Retinal pigment epithelial cell (primary cell): ENCODE measurements around the gene WWTR1.

ENCODE experiments used
- DNase-seq: peaks from one replicate; pipeline ENCODE4 v3.0.0-alpha.2; 2010; ENCODE audit warnings: low read depth
- H3K4me3 ChIP-seq: 2 replicates; pipeline ENCODE4 v1.5.1; 2011; ENCODE audit warnings: mild to moderate bottlenecking, low read length, control low read depth, moderate library complexity
- TF ChIP-seq, protein P1 (sequence below): conservative IDR thresholded peaks from 2 replicates; pipeline ENCODE4 v1.5.1; 2011; ENCODE audit warnings: low read depth, low read length, control low read depth, inconsistent platforms

Gene WWTR1

DNA sequence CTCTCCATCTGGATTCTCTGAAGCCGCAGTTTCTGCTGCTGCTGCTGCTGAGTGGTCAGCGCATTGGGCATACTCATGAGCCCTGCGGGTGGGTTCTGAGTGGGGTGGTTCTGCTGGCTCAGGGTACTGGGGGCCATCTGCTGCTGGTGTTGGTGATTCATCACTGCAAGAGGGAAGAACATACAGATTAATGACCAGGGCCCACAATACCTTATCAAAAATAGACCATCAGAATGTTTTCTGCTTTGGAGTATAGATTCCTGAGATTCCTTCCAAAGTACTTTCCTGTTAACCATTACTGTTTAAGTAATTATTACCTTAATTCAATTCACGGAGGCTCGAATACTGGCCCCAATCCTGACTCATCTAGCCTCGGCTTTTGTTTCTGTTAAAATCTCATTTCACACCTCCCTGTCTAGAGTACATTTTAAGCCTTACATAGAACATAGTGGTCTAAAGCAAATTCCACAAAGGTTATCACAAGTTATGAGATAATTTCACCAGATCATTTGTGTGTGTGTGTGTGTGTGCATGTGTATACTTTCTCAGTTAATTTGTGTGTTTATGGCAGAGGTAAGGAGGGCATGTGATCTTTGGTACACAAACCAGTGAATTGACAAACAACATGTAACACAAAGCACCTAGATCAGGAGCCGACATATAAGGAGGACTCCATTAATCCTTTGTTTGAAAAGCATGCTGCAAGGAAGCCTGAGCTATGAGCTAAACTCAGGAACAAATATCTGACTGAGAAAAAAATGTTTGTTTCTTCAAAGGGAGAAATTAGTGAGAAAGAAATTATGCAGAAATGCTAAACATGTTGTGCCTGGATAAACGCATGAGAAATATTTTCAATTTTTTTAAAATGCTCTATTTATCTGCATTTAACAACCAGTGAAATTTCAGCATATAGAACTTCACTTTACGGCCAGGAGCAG lies 115.2 kb downstream of the WWTR1 start:
- no peak for DNase-seq
- H3K4me3 ChIP-seq = no peak overlapping the region
- TF ChIP-seq, protein P1, sequence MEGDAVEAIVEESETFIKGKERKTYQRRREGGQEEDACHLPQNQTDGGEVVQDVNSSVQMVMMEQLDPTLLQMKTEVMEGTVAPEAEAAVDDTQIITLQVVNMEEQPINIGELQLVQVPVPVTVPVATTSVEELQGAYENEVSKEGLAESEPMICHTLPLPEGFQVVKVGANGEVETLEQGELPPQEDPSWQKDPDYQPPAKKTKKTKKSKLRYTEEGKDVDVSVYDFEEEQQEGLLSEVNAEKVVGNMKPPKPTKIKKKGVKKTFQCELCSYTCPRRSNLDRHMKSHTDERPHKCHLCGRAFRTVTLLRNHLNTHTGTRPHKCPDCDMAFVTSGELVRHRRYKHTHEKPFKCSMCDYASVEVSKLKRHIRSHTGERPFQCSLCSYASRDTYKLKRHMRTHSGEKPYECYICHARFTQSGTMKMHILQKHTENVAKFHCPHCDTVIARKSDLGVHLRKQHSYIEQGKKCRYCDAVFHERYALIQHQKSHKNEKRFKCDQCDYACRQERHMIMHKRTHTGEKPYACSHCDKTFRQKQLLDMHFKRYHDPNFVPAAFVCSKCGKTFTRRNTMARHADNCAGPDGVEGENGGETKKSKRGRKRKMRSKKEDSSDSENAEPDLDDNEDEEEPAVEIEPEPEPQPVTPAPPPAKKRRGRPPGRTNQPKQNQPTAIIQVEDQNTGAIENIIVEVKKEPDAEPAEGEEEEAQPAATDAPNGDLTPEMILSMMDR = no peak

DNA sequence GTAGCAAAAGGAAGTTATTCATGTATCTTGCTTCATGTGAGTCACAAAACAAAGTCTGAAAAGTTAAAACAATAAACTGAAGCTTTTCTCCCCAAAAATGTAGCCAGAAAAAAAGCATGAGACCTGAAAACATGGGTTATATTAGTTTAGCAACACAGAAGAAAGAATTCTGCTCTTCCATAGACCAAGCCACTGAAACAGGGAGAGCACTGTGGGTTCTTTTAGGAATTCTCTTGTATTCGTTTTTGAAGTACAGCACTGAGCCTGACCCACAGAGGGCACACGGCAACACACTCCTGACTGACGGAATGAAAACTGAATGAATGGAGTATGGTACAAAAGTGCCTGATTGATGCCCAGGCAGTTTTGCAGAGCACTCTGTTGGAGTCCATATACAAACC lies 116.7 kb downstream of the WWTR1 start:
- H3K4me3 ChIP-seq = no peak overlapping the region
- TF ChIP-seq, protein P1 = peak; percentile 41
- no peak for DNase-seq

DNA sequence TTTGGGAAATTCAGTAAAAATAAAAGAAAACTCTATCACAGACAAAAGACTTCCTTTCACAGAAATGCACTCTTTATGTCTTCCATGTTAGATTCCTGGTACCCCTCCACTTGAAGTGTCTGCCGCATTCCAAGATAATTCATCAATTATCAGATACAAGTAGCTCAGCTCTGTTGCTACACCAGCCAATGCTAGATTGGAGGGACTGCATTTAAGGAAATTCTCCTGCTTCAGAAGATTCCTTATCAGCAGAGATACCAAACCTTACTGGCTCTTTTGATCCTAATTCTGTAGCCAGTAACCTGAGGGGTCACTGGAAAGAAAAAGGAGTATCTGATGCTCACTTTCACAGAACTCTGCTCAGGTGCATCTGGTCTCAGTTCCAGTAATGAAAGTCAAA lies 119.5 kb downstream of the WWTR1 start:
- no peak overlapping the region for H3K4me3 ChIP-seq
- no peak for DNase-seq
- TF ChIP-seq, protein P1 = no peak

DNA sequence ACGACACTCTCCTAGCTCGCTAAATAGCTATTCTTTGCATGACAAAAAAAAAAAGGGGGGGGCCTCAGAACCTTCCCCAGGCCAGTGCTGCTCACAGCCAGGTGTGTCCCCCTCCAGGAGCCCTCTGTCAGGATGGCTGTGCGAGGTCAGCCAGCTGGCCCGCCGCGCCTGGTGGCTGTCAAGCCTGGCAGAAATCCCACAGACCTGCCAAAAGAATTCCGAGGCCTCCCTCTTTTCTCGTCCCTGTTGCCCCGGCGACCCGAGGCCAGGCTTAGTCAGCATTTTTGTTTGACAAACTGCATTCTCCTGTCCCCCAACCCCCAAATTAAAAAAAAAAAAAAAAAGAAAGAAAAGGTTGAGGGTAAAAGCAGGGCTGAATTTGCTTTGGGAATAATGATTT lies 121.4 kb downstream of the WWTR1 start:
- no peak for DNase-seq
- no peak overlapping the region for H3K4me3 ChIP-seq

DNA sequence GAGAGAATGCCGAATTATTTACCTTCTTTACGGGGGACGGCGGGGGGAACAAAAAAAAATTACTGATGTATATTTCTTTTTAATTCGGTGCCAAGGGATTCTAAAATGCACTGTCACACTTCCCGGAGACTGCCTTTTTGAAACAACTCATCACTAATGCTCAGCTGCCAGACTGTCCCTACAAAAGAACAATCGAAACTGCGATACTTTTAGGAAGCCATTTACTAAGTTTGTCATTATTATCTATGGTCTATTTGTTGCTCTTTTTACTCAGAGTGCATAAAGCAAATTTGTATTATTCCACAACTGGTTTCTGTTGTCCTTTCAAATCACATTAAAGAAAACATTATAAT lies 122.5 kb downstream of the WWTR1 start:
- no peak overlapping the region for H3K4me3 ChIP-seq
- TF ChIP-seq, protein P1 = no peak
- DNase-seq = no peak

More for the DNA sequence above, 121.4 kb downstream of the WWTR1 start:
- TF ChIP-seq, protein P1 = no peak

DNA sequence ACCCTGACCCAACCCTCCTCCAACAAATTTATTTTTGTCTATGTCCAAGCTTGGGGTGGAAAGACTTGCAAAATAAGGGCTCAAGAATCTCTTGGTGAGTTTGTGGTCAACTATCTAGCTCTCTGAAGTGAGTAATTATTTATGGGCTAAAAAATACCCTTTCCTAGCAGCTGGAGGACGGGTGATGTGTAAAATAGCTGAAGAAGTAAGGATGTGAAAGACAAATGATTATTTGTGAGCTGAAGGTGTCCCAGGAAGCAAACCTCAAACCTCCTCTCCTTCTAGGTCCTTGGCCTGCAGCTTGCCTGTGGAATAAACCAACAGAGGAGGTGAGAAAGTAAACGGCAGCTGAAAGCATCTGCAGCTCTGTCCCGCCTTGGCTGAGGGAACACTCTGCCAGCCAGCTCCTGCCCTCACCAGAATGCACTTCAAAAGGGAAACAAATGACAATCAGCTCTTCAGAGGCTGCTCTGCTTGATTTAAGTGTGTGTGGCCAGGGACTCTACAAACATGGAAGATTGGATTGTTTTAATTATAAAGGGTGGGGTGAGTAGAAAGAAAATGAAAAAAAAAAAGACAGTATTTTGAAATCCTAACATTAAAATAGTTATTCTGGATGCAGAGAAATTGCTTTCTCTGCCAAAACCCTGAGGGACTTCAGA lies 123.0 kb downstream of the WWTR1 start:
- H3K4me3 ChIP-seq = no peak overlapping the region
- no peak for DNase-seq
- TF ChIP-seq, protein P1 = no peak
